ENCODE data around the gene ALK. TPM values are rescaled to one million over a fixed set of nuclear protein-coding genes. Genes with fewer than 3 reads are reported as not detected.
A peak's percentile ranks its signal among the peaks of the same experiment; 100 is the strongest.

Gene ALK
- total and polyA plus RNA-seq, 7 experiments from 2014 or later, result 0.13 TPM; not detected in 6

DNA sequence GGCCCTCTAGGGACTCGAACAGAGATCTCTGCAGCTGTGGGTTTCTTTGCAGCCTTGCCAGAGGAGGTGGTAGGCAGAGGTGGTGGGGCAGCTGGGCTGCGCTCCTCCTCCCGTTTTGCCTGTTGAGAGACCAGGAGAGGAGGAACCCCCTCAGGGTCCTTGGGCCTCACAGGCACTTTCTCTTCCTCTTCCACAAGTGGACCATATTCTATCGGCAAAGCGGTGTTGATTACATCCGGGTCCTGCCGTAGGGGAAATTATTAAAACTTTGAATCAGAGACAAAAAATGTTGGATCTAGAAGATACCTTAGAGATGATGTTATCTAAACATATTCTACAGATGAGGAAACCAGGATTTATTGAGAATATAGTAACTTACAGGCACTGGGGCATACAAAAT lies 727.7 kb downstream of the ALK start:
- Histone ChIP-seq H3K4me1 (ENCODE audit: control insufficient read depth in 2 of 2, insufficient read depth in 2 of 2, low read length in 2 of 2) (peaks cover 0 to 4% of the 10 kb centered on the region in 2 donors), H3K27me3 (ENCODE audit: control insufficient read depth in 2 of 2, insufficient read depth in 2 of 2, low read length in 2 of 2) (no peaks in the 10 kb centered on the region), H3K27ac (ENCODE audit: low read depth, low read length) (no peak overlapping the region), H3K36me3 (ENCODE audit: control insufficient read depth in 2 of 3, insufficient read depth in 3 of 3, low read length in 3 of 3) (peaks cover 0 to 5% (median 0%) of the 10 kb centered on the region in 3 experiments), H3K4me3 (ENCODE audit: low read length) (no peak overlapping the region), H3K9me3 (ENCODE audit: control insufficient read depth in 2 of 3, low read length in 3 of 3) (no peaks in the 10 kb centered on the region)
- DNase-seq (no peak), ATAC-seq (no peak)
- Mint-ChIP-seq H3K9me3 (no peaks in the 10 kb centered on the region), H3K27ac (no peak overlapping the region), H3K4me1 (peaks cover 0 to 19% (median 6%) of the 10 kb centered on the region in 7 donors), H3K27me3 (no peaks in the 10 kb centered on the region), H3K36me3 (peaks cover 0 to 4% (median 0%) of the 10 kb centered on the region in 5 donors), H3K4me3 (no peak overlapping the region)
- intact Hi-C loops (cut with micrococcal nuclease), result no loop called here
- CTCF ChIA-PET, result interaction anchor here (0.6 kb wide), 1 partner anchor 639 kb away, joined by 3 read pairs; no protein-coding TSS in a partner anchor
- POLR2A ChIA-PET, result no interaction called here

DNA sequence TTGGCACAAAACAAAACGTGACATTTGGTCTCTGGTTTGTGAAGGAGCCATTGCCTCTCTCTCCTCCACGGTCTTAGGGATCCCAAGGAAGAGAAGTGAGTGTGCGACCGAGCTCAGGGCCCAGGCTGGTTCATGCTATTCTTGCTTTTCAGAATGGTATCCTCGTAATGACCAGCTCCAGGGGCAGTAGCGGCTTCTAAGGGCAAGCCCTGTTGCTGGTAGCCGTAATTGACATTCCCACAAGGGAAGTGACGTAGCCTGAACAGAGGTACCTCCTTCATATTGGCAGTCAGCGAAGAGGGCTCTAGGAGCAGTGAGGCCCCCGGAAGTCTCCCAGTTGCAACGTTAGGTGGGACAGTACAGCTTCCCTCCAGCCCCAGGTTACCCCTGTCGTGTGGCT lies 728.3 kb downstream of the ALK start:
- no peak overlapping the region for H3K4me3 Mint-ChIP-seq
- no peaks in the 10 kb centered on the region for H3K27me3 Mint-ChIP-seq
- intact Hi-C loops (cut with micrococcal nuclease), result no loop called here
- H3K9me3 Mint-ChIP-seq, result no peaks in the 10 kb centered on the region
- ChIA-PET POLR2A (no interaction called here), CTCF (no interaction called here)
- Histone ChIP-seq H3K9me3 (ENCODE audit: control insufficient read depth in 2 of 3, low read length in 3 of 3) (no peaks in the 10 kb centered on the region), H3K4me3 (ENCODE audit: low read length) (no peak overlapping the region), H3K36me3 (ENCODE audit: control insufficient read depth in 2 of 3, insufficient read depth in 3 of 3, low read length in 3 of 3) (peaks cover 0 to 5% (median 0%) of the 10 kb centered on the region in 3 experiments), H3K4me1 (ENCODE audit: control insufficient read depth in 2 of 2, insufficient read depth in 2 of 2, low read length in 2 of 2) (peaks cover 0 to 4% of the 10 kb centered on the region in 2 donors), H3K27me3 (ENCODE audit: control insufficient read depth in 2 of 2, insufficient read depth in 2 of 2, low read length in 2 of 2) (no peaks in the 10 kb centered on the region), H3K27ac (ENCODE audit: low read depth, low read length) (no peak overlapping the region)
- peaks cover 0 to 5% (median 2%) of the 10 kb centered on the region in 5 donors for H3K36me3 Mint-ChIP-seq
- ATAC-seq (no peak), DNase-seq (no peak)
- H3K4me1 Mint-ChIP-seq, result peaks cover 0 to 21% (median 6%) of the 10 kb centered on the region in 7 donors
- H3K27ac Mint-ChIP-seq, result no peak overlapping the region

DNA sequence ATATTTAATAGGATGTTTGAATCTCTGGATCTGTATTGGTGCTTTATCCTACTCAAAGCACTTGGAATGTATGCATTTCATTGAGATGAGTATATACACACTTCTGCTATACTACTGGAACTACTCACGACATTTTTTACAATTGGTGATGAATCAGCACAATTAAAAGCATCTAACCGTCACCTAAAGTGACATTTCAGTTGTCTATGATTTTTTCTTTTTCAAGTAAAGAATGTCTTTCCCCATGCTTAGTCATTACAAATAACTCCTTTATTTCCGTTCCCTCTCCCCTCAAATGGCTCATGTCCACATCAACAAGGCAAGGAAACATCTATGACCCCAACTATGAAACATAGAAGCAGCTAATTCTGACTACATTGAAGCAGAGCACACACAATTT lies 728.9 kb downstream of the ALK start:
- CTCF ChIA-PET, result no interaction called here
- peaks cover 0 to 5% (median 2%) of the 10 kb centered on the region in 11 donors for H3K9me3 Mint-ChIP-seq
- Histone ChIP-seq H3K27me3 (ENCODE audit: control insufficient read depth in 2 of 2, insufficient read depth in 2 of 2, low read length in 2 of 2) (no peaks in the 10 kb centered on the region), H3K27ac (ENCODE audit: low read depth, low read length) (no peak overlapping the region), H3K9me3 (ENCODE audit: control insufficient read depth in 2 of 3, low read length in 3 of 3) (no peaks in the 10 kb centered on the region), H3K36me3 (ENCODE audit: control insufficient read depth in 2 of 3, insufficient read depth in 3 of 3, low read length in 3 of 3) (peaks cover 0 to 5% (median 0%) of the 10 kb centered on the region in 3 experiments), H3K4me3 (ENCODE audit: low read length) (no peak overlapping the region), H3K4me1 (ENCODE audit: control insufficient read depth in 2 of 2, insufficient read depth in 2 of 2, low read length in 2 of 2) (peaks cover 0 to 4% of the 10 kb centered on the region in 2 donors)
- intact Hi-C loops (cut with micrococcal nuclease), result no loop called here
- peak overlapping the region in 2 of 9 donors; percentile 18 to 22 for H3K27ac Mint-ChIP-seq
- H3K4me1 Mint-ChIP-seq, result peaks cover 0 to 26% (median 6%) of the 10 kb centered on the region in 7 donors
- no peak overlapping the region for H3K4me3 Mint-ChIP-seq
- H3K36me3 Mint-ChIP-seq, result peaks cover 3 to 11% (median 8%) of the 10 kb centered on the region in 5 donors
- ATAC-seq, result no peak
- DNase-seq, result no peak
- H3K27me3 Mint-ChIP-seq, result no peaks in the 10 kb centered on the region
- POLR2A ChIA-PET, result no interaction called here

GRCh38 chr2:29191817-29192216 lies 729.6 kb downstream of the ALK start:
- intact Hi-C loops (cut with micrococcal nuclease), result no loop called here
- Histone ChIP-seq H3K27ac (ENCODE audit: low read depth, low read length) (no peak overlapping the region), H3K4me3 (ENCODE audit: low read length) (no peak overlapping the region), H3K4me1 (ENCODE audit: control insufficient read depth in 2 of 2, insufficient read depth in 2 of 2, low read length in 2 of 2) (peaks cover 0 to 4% of the 10 kb centered on the region in 2 donors), H3K9me3 (ENCODE audit: control insufficient read depth in 2 of 3, low read length in 3 of 3) (no peaks in the 10 kb centered on the region), H3K27me3 (ENCODE audit: control insufficient read depth in 2 of 2, insufficient read depth in 2 of 2, low read length in 2 of 2) (no peaks in the 10 kb centered on the region), H3K36me3 (ENCODE audit: control insufficient read depth in 2 of 3, insufficient read depth in 3 of 3, low read length in 3 of 3) (peaks cover 0 to 10% (median 0%) of the 10 kb centered on the region in 3 experiments)
- H3K27ac Mint-ChIP-seq, result peak overlapping the region in 1 of 9 donors; percentile 50
- CTCF ChIA-PET, result no interaction called here
- H3K9me3 Mint-ChIP-seq, result peaks cover 0 to 6% (median 4%) of the 10 kb centered on the region in 11 donors
- no peaks in the 10 kb centered on the region for H3K27me3 Mint-ChIP-seq
- POLR2A ChIA-PET, result no interaction called here
- no peak overlapping the region for H3K4me3 Mint-ChIP-seq
- ATAC-seq (no peak), DNase-seq (no peak)
- H3K36me3 Mint-ChIP-seq, result peaks cover 5 to 15% (median 9%) of the 10 kb centered on the region in 5 donors
- peaks cover 0 to 26% (median 4%) of the 10 kb centered on the region in 7 donors for H3K4me1 Mint-ChIP-seq

GRCh38 chr2:29189052-29189451 lies 732.3 kb downstream of the ALK start:
- no peaks in the 10 kb centered on the region for H3K27me3 ChIP-seq (ENCODE audit: control insufficient read depth in 2 of 2, insufficient read depth in 2 of 2, low read length in 2 of 2)
- H3K4me1 ChIP-seq (ENCODE audit: control insufficient read depth in 2 of 2, insufficient read depth in 2 of 2, low read length in 2 of 2), result peaks cover 0 to 4% of the 10 kb centered on the region in 2 donors
- H3K4me3 Mint-ChIP-seq, result peak overlapping the region in 4 of 10 donors; percentile 23 to 59 (median 52)
- H3K9me3 Mint-ChIP-seq, result peaks cover 0 to 10% (median 4%) of the 10 kb centered on the region in 11 donors
- ATAC-seq (no peak), DNase-seq (peak in 3 of 9 donors; percentile 70 to 79 (median 71))
- intact Hi-C loops (cut with micrococcal nuclease), result no loop called here
- H3K36me3 Mint-ChIP-seq, result peaks cover 5 to 32% (median 31%) of the 10 kb centered on the region in 5 donors
- H3K36me3 ChIP-seq (ENCODE audit: control insufficient read depth in 2 of 3, insufficient read depth in 3 of 3, low read length in 3 of 3), result peaks cover 0 to 10% (median 0%) of the 10 kb centered on the region in 3 experiments
- H3K4me3 ChIP-seq (ENCODE audit: low read length), result no peak overlapping the region
- peak overlapping the region in 5 of 9 donors; percentile 5 to 89 (median 38) for H3K27ac Mint-ChIP-seq
- no peak overlapping the region for H3K27ac ChIP-seq (ENCODE audit: low read depth, low read length)
- ChIA-PET POLR2A (no interaction called here), CTCF (no interaction called here)
- no peaks in the 10 kb centered on the region for H3K9me3 ChIP-seq (ENCODE audit: control insufficient read depth in 2 of 3, low read length in 3 of 3)
- H3K27me3 Mint-ChIP-seq, result no peaks in the 10 kb centered on the region
- H3K4me1 Mint-ChIP-seq, result peaks cover 0 to 22% (median 2%) of the 10 kb centered on the region in 7 donors

GRCh38 chr2:29187926-29188325 lies 733.5 kb downstream of the ALK start:
- H3K36me3 ChIP-seq (ENCODE audit: control insufficient read depth in 2 of 3, insufficient read depth in 3 of 3, low read length in 3 of 3), result peaks cover 0 to 10% (median 6%) of the 10 kb centered on the region in 3 experiments
- no peaks in the 10 kb centered on the region for H3K27me3 ChIP-seq (ENCODE audit: control insufficient read depth in 2 of 2, insufficient read depth in 2 of 2, low read length in 2 of 2)
- no peak overlapping the region for H3K27ac ChIP-seq (ENCODE audit: low read depth, low read length)
- no peaks in the 10 kb centered on the region for H3K9me3 ChIP-seq (ENCODE audit: control insufficient read depth in 2 of 3, low read length in 3 of 3)
- no peaks in the 10 kb centered on the region for H3K27me3 Mint-ChIP-seq
- peaks cover 0 to 10% (median 4%) of the 10 kb centered on the region in 11 donors for H3K9me3 Mint-ChIP-seq
- no peak overlapping the region for H3K4me3 Mint-ChIP-seq
- ATAC-seq (no peak), DNase-seq (no peak)
- peaks cover 0 to 22% (median 2%) of the 10 kb centered on the region in 7 donors for H3K4me1 Mint-ChIP-seq
- CTCF ChIA-PET, result interaction anchor here (0.7 kb wide), 1 partner anchor 232 kb away, joined by 3 read pairs; no protein-coding TSS in a partner anchor
- H3K27ac Mint-ChIP-seq, result peak overlapping the region in 2 of 9 donors; percentile 14 to 17
- H3K4me1 ChIP-seq (ENCODE audit: control insufficient read depth in 2 of 2, insufficient read depth in 2 of 2, low read length in 2 of 2), result peaks cover 0 to 4% of the 10 kb centered on the region in 2 donors
- intact Hi-C loops (cut with micrococcal nuclease), result no loop called here
- H3K36me3 Mint-ChIP-seq, result peaks cover 5 to 36% (median 34%) of the 10 kb centered on the region in 5 donors
- no peak overlapping the region for H3K4me3 ChIP-seq (ENCODE audit: low read length)
- POLR2A ChIA-PET, result no interaction called here

- Histone ChIP-seq H3K4me1 (ENCODE audit: control insufficient read depth in 2 of 2, insufficient read depth in 2 of 2, low read length in 2 of 2) (peaks cover 0 to 4% of the 10 kb centered on the region in 2 donors), H3K4me3 (ENCODE audit: low read length) (no peak overlapping the region), H3K27ac (ENCODE audit: low read depth, low read length) (no peak overlapping the region), H3K36me3 (ENCODE audit: control insufficient read depth in 2 of 3, insufficient read depth in 3 of 3, low read length in 3 of 3) (peaks cover 0 to 14% (median 7%) of the 10 kb centered on the region in 3 experiments), H3K9me3 (ENCODE audit: control insufficient read depth in 2 of 3, low read length in 3 of 3) (no peaks in the 10 kb centered on the region), H3K27me3 (ENCODE audit: control insufficient read depth in 2 of 2, insufficient read depth in 2 of 2, low read length in 2 of 2) (no peaks in the 10 kb centered on the region)
- ChIA-PET CTCF (interaction anchor here (0.9 kb wide), 1 partner anchor 207 kb away, joined by 3 read pairs; no protein-coding TSS in a partner anchor), POLR2A (no interaction called here)
- Mint-ChIP-seq H3K27ac (no peak overlapping the region), H3K36me3 (peaks cover 5 to 44% (median 38%) of the 10 kb centered on the region in 5 donors), H3K27me3 (no peaks in the 10 kb centered on the region), H3K4me3 (no peak overlapping the region), H3K9me3 (peaks cover 0 to 10% (median 4%) of the 10 kb centered on the region in 11 donors), H3K4me1 (peaks cover 0 to 22% (median 0%) of the 10 kb centered on the region in 7 donors)
- intact Hi-C loops (cut with micrococcal nuclease), result no loop called here
- ATAC-seq, result no peak
- DNase-seq, result no peak
Observed at GRCh38 chr2:29186817-29187216, 734.6 kb downstream of the ALK start.

Data from naive thymus-derived CD4-positive, alpha-beta T cell (primary cell).